Stomach (tissue), 4 donors: ENCODE data around the gene CAMK2G.

ENCODE experiments used
- CTCF ChIP-seq, 7 experiments: fragments of 450-650 bp in 4 of 7; fragments of 200-600 bp in 3 of 7; sonication (generic) in 3 of 7; IDR thresholded peaks; one replicate each; pipeline ENCODE4 v1.5.1; 2016 to 2019; ENCODE audit warnings: antibody characterized with exemption in 7 of 7, control low read depth in 2 of 7, mild to moderate bottlenecking in 1 of 7
- EP300 ChIP-seq: sonication (generic); formaldehyde crosslinking; IDR thresholded peaks from one replicate; pipeline ENCODE4 v1.6.1; 2017; ENCODE audit warnings: antibody characterized with exemption
- POLR2AphosphoS5 ChIP-seq, 3 donors: sonication (generic); formaldehyde crosslinking; IDR thresholded peaks; one replicate each; pipeline ENCODE4 v1.6.1; 2016; ENCODE audit warnings: antibody characterized with exemption in 3 of 3

- TF ChIP-seq CTCF (IDR thresholded peaks at IDR 0.05), result peak in 2 of 7 experiments; percentile 13 to 25
- no peak for TF ChIP-seq POLR2AphosphoS5 (IDR thresholded peaks at IDR 0.05)
- no peak for TF ChIP-seq EP300
Observed at GRCh38 chr10:73872190-73872710, 2.1 kb downstream of the CAMK2G start.
